K562 (cell line): Measurements from ENCODE around the gene SRM. TPM values are rescaled to one million over a fixed set of nuclear protein-coding genes. Genes with fewer than 3 reads are reported as not detected.

ENCODE experiments used
- ATAC-seq: fragments of 200-7000 bp; cut with Tn5 transposase; 3 replicates; pipeline ENCODE4 v1.9.1; 2020; ENCODE audit warnings: moderate library complexity
- BruUV-seq: library from RNA; stranded (reverse); fragments of 400-500 nt; replicated peaks from 2 replicates; lab custom pipeline; 2021; lab: Mats Ljungman, UMichigan
- CTCF ChIA-PET: fragments of 300-600 bp; formaldehyde crosslinking; extraction: SDS; loops from one replicate; lab custom pipeline; 2021; ENCODE audit warnings: low intra/inter-chr PET ratio; lab: Yijun Ruan, JAX
- POLR2A ChIA-PET: fragments of 300-600, 350-650 bp; sonication (Branson Sonifier 250); formaldehyde crosslinking; extraction: SDS; loops from one replicate; lab custom pipeline; 2021; ENCODE audit warnings: antibody characterized with exemption, inconsistent platforms; lab: Yijun Ruan, JAX
- DNase-seq, 4 experiments: peaks; one replicate each; pipeline versions ENCODE4 v3.0.0 to v3.0.0-alpha.2; 2011 to 2018; ENCODE audit warnings: low spot score in 3 of 4, mixed read lengths in 3 of 4; ENCODE audit errors: extremely low read depth in 1 of 4
- FAIRE-seq: peaks from 2 replicates; lab custom pipeline; 2011; peaks lifted over from hg19 to GRCh38; lab: Jason Lieb, UNC
- H2AFZ ChIP-seq: 2 replicates; pipeline ENCODE4 v1.6.0; 2011; ENCODE audit warnings: low read depth, low read length, control low read depth, inconsistent platforms
- H3K27ac ChIP-seq: fragments of 200-600 bp; 3 replicates; pipeline ENCODE4 v1.8.0; 2011; ENCODE audit warnings: low read depth, mild to moderate bottlenecking, control low read depth, inconsistent platforms, low read length, moderate library complexity, mixed read lengths; ENCODE audit errors: extremely low read depth
- H3K27me3 ChIP-seq, 2 experiments: fragments of 300-600 bp in 1 of 2; 2 replicates in 1 of 2; 3 replicates in 1 of 2; pipeline versions ENCODE4 v1.6.0 to v1.8.0; 2011; ENCODE audit warnings: inconsistent platforms in 2 of 2, low read length in 2 of 2, mild to moderate bottlenecking in 1 of 2, mixed read lengths in 1 of 2, moderate library complexity in 1 of 2; ENCODE audit not compliant: control insufficient read depth in 2 of 2, insufficient read depth in 2 of 2
- H3K36me3 ChIP-seq: fragments of 300-600 bp; 3 replicates; pipeline ENCODE4 v1.8.0; 2011; ENCODE audit warnings: mild to moderate bottlenecking, low read length, inconsistent platforms; ENCODE audit not compliant: control insufficient read depth, insufficient read depth
- H3K4me1 ChIP-seq, 2 experiments: fragments of 200-600 bp in 1 of 2; replicated peaks in 1 of 2; 2 replicates in 1 of 2; 3 replicates in 1 of 2; pipeline versions ENCODE4 v1.5.1 to v1.8.0; 2011; ENCODE audit warnings: inconsistent platforms in 2 of 2, low read length in 2 of 2, mild to moderate bottlenecking in 1 of 2, mixed read lengths in 1 of 2, moderate library complexity in 1 of 2; ENCODE audit not compliant: control insufficient read depth in 2 of 2, insufficient read depth in 2 of 2
- H3K4me2 ChIP-seq: 2 replicates; pipeline ENCODE4 v1.6.1; 2011; ENCODE audit warnings: low read length, control low read depth, inconsistent platforms, mixed read lengths; ENCODE audit not compliant: insufficient read depth
- H3K4me3 ChIP-seq: fragments of 200-600 bp; sonication (generic), shearing (Covaris generic); 2 replicates; pipeline ENCODE4 v1.5.1; 2016; ENCODE audit warnings: control low read depth, inconsistent platforms
- H3K79me2 ChIP-seq: fragments of 200-600 bp; 3 replicates; pipeline ENCODE4 v1.8.0; 2011; ENCODE audit warnings: low read length, inconsistent platforms; ENCODE audit not compliant: control insufficient read depth, insufficient read depth
- H3K9ac ChIP-seq, 2 experiments: 2 replicates each; pipeline versions ENCODE4 v1.6.0 to v1.6.1; 2011; ENCODE audit warnings: low read depth in 2 of 2, low read length in 2 of 2, control low read depth in 1 of 2, inconsistent platforms in 1 of 2, mild to moderate bottlenecking in 1 of 2, mixed read lengths in 1 of 2; ENCODE audit not compliant: insufficient read depth in 1 of 2
- H3K9me1 ChIP-seq: one replicate; pipeline ENCODE4 v1.6.0; 2011; ENCODE audit warnings: inconsistent platforms, mild to moderate bottlenecking, low read length, moderate library complexity; ENCODE audit not compliant: control insufficient read depth, insufficient read depth
- H3K9me3 ChIP-seq: replicated peaks from 2 replicates; pipeline ENCODE4 v1.5.1; 2011; ENCODE audit warnings: low read depth, low read length, inconsistent platforms; ENCODE audit not compliant: control insufficient read depth, insufficient read depth
- H4K20me1 ChIP-seq: replicated peaks from 2 replicates; pipeline ENCODE4 v1.6.1; 2011; ENCODE audit warnings: low read length, inconsistent platforms, mixed read lengths; ENCODE audit not compliant: control insufficient read depth, insufficient read depth
- ARHGAP35 ChIP-seq: fragments of 450-650 bp; IDR thresholded peaks from 2 replicates; pipeline ENCODE4 v1.6.1; 2018; ENCODE audit not compliant: partially characterized antibody
- CAMTA2 ChIP-seq: fragments of 250-450 bp; sonication (Bioruptor Pico); conservative IDR thresholded peaks from 2 replicates; pipeline ENCODE4 v1.5.1; 2022
- CBX1 ChIP-seq: sonication (generic); IDR thresholded peaks from 2 replicates; pipeline ENCODE4 v1.6.1; 2016; ENCODE audit warnings: antibody characterized with exemption, low read depth, mild to moderate bottlenecking
- CREBBP ChIP-seq: IDR thresholded peaks from one replicate; pipeline ENCODE4 v1.6.1; 2012; ENCODE audit warnings: low read depth, mild to moderate bottlenecking, control low read depth, inconsistent platforms, low read length
- ILF3 ChIP-seq: fragments of 450-650 bp; IDR thresholded peaks from 2 replicates; pipeline ENCODE4 v1.6.1; 2018; ENCODE audit warnings: antibody characterized with exemption, mild to moderate bottlenecking, moderate library complexity, borderline replicate concordance
- LEF1 ChIP-seq: fragments of 450-650 bp; IDR thresholded peaks from 2 replicates; pipeline ENCODE4 v1.6.1; 2016; ENCODE audit warnings: mild to moderate bottlenecking
- MTA3 ChIP-seq: fragments of 450-650 bp; formaldehyde crosslinking; IDR thresholded peaks from 2 replicates; pipeline ENCODE4 v1.6.1; 2017; ENCODE audit warnings: mild to moderate bottlenecking, borderline replicate concordance
- POLR2B ChIP-seq: fragments of 450-650 bp; IDR thresholded peaks from 2 replicates; pipeline ENCODE4 v1.6.1; 2018; ENCODE audit warnings: low read depth; ENCODE audit not compliant: partially characterized antibody
- RBM14 ChIP-seq: fragments of 200-400 bp; formaldehyde crosslinking; IDR thresholded peaks from 2 replicates; pipeline ENCODE4 v1.6.1; 2018; ENCODE audit warnings: low read depth, mild to moderate bottlenecking, low read length, moderate library complexity, borderline replicate concordance; ENCODE audit not compliant: insufficient read depth
- SRSF3 ChIP-seq: fragments of 200-400 bp; formaldehyde crosslinking; IDR thresholded peaks from 2 replicates; pipeline ENCODE4 v1.6.1; 2016; ENCODE audit warnings: mild to moderate bottlenecking, low read length, moderate library complexity; ENCODE audit not compliant: insufficient read depth
- ZBTB1 ChIP-seq: sonication (generic); formaldehyde crosslinking; IDR thresholded peaks from 2 replicates; pipeline ENCODE4 v1.8.1; 2023; ENCODE audit warnings: missing genetic modification reagents, low read depth, mild to moderate bottlenecking, borderline replicate concordance
- WGBS: fragments of 100-300 bp; shearing (Covaris generic); methylation state at CpG from one replicate; pipeline ENCODE4 v1.1.6; 2016; ENCODE audit warnings: low coverage, mixed read lengths; ENCODE audit not compliant: insufficient coverage; ENCODE audit errors: missing lambda C conversion rate; 5-methylcytosine and 5-hydroxymethylcytosine counted together
- in situ Hi-C: fragments of 300-500 bp; cut with MboI; formaldehyde crosslinking; loops from 4 replicates; pipeline ENCODE4 v1.15.0; 2018; ENCODE audit warnings: inconsistent platforms, mixed read lengths
- intact Hi-C: fragments of 100-400 bp; cut with micrococcal nuclease; formaldehyde crosslinking; loops from 2 replicates; pipeline ENCODE4 v1.14.2; 2022
- polyA plus RNA-seq, 8 experiments: library from polyadenylated mRNA; depleted of rRNA in 4 of 8; stranded (reverse) in 5 of 8; unstranded in 3 of 8; fragments of >200 nt; fragmentation: Nextera tagmentation in 2 of 8; fragmentation: Illumina TruSeq in 1 of 8; extraction: Ambion mirVana in 2 of 8; extraction: Trizol in 1 of 8; gene quantifications; 2 replicates each; pipeline versions ENCODE4 v1.2.1 to v1.2.3, GENCODE V29; 2011 to 2014; ENCODE audit warnings: inconsistent platforms in 1 of 8, missing spikeins in 1 of 8
- total RNA-seq, 7 experiments: library from RNA; depleted of rRNA in 6 of 7; stranded (reverse); fragments of >200 nt in 6 of 7; fragmentation: Illumina TruSeq in 2 of 7; extraction: Trizol in 2 of 7; gene quantifications; 2 replicates each; pipeline versions ENCODE4 v1.2.1 to v1.2.3, GENCODE V29; 2011 to 2021; ENCODE audit warnings: low replicate concordance in 1 of 7
- TF ChIP-seq, protein P1 (sequence below): fragments of 450-650 bp; IDR thresholded peaks from 2 replicates; pipeline ENCODE4 v1.7.0; 2016; ENCODE audit warnings: borderline replicate concordance
- TF ChIP-seq, protein P2 (sequence below), 2 experiments: IDR thresholded peaks in 1 of 2; conservative IDR thresholded peaks in 1 of 2; 2 replicates each; pipeline ENCODE4 v1.6.1; 2016; ENCODE audit warnings: low read depth in 2 of 2, mild to moderate bottlenecking in 1 of 2, missing compliant biosample characterization in 1 of 2, missing genetic modification characterization in 1 of 2, moderate library complexity in 1 of 2
- TF ChIP-seq, protein P3 (sequence below): sonication (generic); formaldehyde crosslinking; IDR thresholded peaks from 2 replicates; pipeline ENCODE4 v1.8.0; 2022; ENCODE audit warnings: missing genetic modification reagents, mild to moderate bottlenecking, borderline replicate concordance

Gene SRM
- total and polyA plus RNA-seq, 9 of the 15 experiments (the other 6 are each of a cell fraction or from before 2014, with no cell fraction given) = 23.9 to 373 (median 82.5) TPM

GRCh38 chr1:11025618-11026017 lies 34.2 kb downstream of the SRM start:
- Histone ChIP-seq H3K79me2 (no peaks in the 10 kb centered on the region), H2AFZ (no peak overlapping the region), H3K27me3 (no peaks in the 10 kb centered on the region), H3K4me3 (no peak overlapping the region), H3K9me3 (no peaks in the 10 kb centered on the region), H3K4me2 (no peak overlapping the region), H3K4me1 (no peaks in the 10 kb centered on the region), H3K27ac (no peak overlapping the region), H4K20me1 (no peaks in the 10 kb centered on the region), H3K9me1 (no peaks in the 10 kb centered on the region), H3K36me3 (peaks cover 67% of the 10 kb centered on the region), H3K9ac (no peak overlapping the region)
- no peak for DNase-seq
- FAIRE-seq = no peak
- intact Hi-C loops (no loop called here), in situ Hi-C loops (no loop called here)
- ATAC-seq = no peak
- BruUV-seq = no TSS peak
- POLR2A ChIA-PET = interaction anchor here (0.8 to 1.5 kb wide), 3 partner anchors 8 to 183 kb away, joined by 3 to 4 read pairs (median 4); no protein-coding TSS in a partner anchor
- CTCF ChIA-PET = no interaction called here
- 95% methylated on average over 1 of the region's 1 CpG for WGBS
- TF ChIP-seq CBX1 (no peak), POLR2B (peak; percentile 24), CREBBP (no peak), ZBTB1 (no peak), SRSF3 (no peak), CAMTA2 (CRISPR knock-in tag) (no peak), LEF1 (no peak), MTA3 (no peak), RBM14 (no peak), ILF3 (no peak), ARHGAP35 (no peak)
- TF ChIP-seq, protein P1, sequence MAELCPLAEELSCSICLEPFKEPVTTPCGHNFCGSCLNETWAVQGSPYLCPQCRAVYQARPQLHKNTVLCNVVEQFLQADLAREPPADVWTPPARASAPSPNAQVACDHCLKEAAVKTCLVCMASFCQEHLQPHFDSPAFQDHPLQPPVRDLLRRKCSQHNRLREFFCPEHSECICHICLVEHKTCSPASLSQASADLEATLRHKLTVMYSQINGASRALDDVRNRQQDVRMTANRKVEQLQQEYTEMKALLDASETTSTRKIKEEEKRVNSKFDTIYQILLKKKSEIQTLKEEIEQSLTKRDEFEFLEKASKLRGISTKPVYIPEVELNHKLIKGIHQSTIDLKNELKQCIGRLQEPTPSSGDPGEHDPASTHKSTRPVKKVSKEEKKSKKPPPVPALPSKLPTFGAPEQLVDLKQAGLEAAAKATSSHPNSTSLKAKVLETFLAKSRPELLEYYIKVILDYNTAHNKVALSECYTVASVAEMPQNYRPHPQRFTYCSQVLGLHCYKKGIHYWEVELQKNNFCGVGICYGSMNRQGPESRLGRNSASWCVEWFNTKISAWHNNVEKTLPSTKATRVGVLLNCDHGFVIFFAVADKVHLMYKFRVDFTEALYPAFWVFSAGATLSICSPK = no peak
- TF ChIP-seq, protein P2, sequence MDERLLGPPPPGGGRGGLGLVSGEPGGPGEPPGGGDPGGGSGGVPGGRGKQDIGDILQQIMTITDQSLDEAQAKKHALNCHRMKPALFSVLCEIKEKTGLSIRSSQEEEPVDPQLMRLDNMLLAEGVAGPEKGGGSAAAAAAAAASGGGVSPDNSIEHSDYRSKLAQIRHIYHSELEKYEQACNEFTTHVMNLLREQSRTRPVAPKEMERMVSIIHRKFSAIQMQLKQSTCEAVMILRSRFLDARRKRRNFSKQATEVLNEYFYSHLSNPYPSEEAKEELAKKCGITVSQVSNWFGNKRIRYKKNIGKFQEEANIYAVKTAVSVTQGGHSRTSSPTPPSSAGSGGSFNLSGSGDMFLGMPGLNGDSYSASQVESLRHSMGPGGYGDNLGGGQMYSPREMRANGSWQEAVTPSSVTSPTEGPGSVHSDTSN (CRISPR knock-in tag; IDR thresholded peaks at IDR 0.05; ENCODE audit: low read depth) = no peak
- TF ChIP-seq, protein P2 (tag; conservative IDR thresholded peaks at IDR 0.05; ENCODE audit: low read depth) = no peak
- TF ChIP-seq, protein P3, sequence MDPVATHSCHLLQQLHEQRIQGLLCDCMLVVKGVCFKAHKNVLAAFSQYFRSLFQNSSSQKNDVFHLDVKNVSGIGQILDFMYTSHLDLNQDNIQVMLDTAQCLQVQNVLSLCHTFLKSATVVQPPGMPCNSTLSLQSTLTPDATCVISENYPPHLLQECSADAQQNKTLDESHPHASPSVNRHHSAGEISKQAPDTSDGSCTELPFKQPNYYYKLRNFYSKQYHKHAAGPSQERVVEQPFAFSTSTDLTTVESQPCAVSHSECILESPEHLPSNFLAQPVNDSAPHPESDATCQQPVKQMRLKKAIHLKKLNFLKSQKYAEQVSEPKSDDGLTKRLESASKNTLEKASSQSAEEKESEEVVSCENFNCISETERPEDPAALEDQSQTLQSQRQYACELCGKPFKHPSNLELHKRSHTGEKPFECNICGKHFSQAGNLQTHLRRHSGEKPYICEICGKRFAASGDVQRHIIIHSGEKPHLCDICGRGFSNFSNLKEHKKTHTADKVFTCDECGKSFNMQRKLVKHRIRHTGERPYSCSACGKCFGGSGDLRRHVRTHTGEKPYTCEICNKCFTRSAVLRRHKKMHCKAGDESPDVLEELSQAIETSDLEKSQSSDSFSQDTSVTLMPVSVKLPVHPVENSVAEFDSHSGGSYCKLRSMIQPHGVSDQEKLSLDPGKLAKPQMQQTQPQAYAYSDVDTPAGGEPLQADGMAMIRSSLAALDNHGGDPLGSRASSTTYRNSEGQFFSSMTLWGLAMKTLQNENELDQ (CRISPR knock-in tag) = no peak
